K562 (cell line): Measurements from ENCODE around the gene COL23A1. TPM values are rescaled to one million over a fixed set of nuclear protein-coding genes. Genes with fewer than 3 reads are reported as not detected.
A peak's percentile ranks its signal among the peaks of the same experiment; 100 is the strongest.

Source experiments
- ATAC-seq: fragments of 200-7000 bp; cut with Tn5 transposase; 3 replicates; pipeline ENCODE4 v1.9.1; 2020; ENCODE audit warnings: moderate library complexity
- BruUV-seq: library from RNA; stranded (reverse); fragments of 400-500 nt; replicated peaks from 2 replicates; lab custom pipeline; 2021; lab: Mats Ljungman, UMichigan
- CTCF ChIA-PET: fragments of 300-600 bp; formaldehyde crosslinking; extraction: SDS; loops from one replicate; lab custom pipeline; 2021; ENCODE audit warnings: low intra/inter-chr PET ratio; lab: Yijun Ruan, JAX
- POLR2A ChIA-PET: fragments of 300-600, 350-650 bp; sonication (Branson Sonifier 250); formaldehyde crosslinking; extraction: SDS; loops from one replicate; lab custom pipeline; 2021; ENCODE audit warnings: antibody characterized with exemption, inconsistent platforms; lab: Yijun Ruan, JAX
- DNase-seq, 4 experiments: peaks; one replicate each; pipeline versions ENCODE4 v3.0.0 to v3.0.0-alpha.2; 2011 to 2018; ENCODE audit warnings: low spot score in 3 of 4, mixed read lengths in 3 of 4; ENCODE audit errors: extremely low read depth in 1 of 4
- FAIRE-seq: peaks from 2 replicates; lab custom pipeline; 2011; peaks lifted over from hg19 to GRCh38; lab: Jason Lieb, UNC
- H2AFZ ChIP-seq: 2 replicates; pipeline ENCODE4 v1.6.0; 2011; ENCODE audit warnings: low read depth, low read length, control low read depth, inconsistent platforms
- H3K27ac ChIP-seq: fragments of 200-600 bp; 3 replicates; pipeline ENCODE4 v1.8.0; 2011; ENCODE audit warnings: low read depth, mild to moderate bottlenecking, control low read depth, inconsistent platforms, low read length, moderate library complexity, mixed read lengths; ENCODE audit errors: extremely low read depth
- H3K27me3 ChIP-seq, 2 experiments: fragments of 300-600 bp in 1 of 2; 2 replicates in 1 of 2; 3 replicates in 1 of 2; pipeline versions ENCODE4 v1.6.0 to v1.8.0; 2011; ENCODE audit warnings: inconsistent platforms in 2 of 2, low read length in 2 of 2, mild to moderate bottlenecking in 1 of 2, mixed read lengths in 1 of 2, moderate library complexity in 1 of 2; ENCODE audit not compliant: control insufficient read depth in 2 of 2, insufficient read depth in 2 of 2
- H3K36me3 ChIP-seq: fragments of 300-600 bp; 3 replicates; pipeline ENCODE4 v1.8.0; 2011; ENCODE audit warnings: mild to moderate bottlenecking, low read length, inconsistent platforms; ENCODE audit not compliant: control insufficient read depth, insufficient read depth
- H3K4me1 ChIP-seq, 2 experiments: fragments of 200-600 bp in 1 of 2; replicated peaks in 1 of 2; 2 replicates in 1 of 2; 3 replicates in 1 of 2; pipeline versions ENCODE4 v1.5.1 to v1.8.0; 2011; ENCODE audit warnings: inconsistent platforms in 2 of 2, low read length in 2 of 2, mild to moderate bottlenecking in 1 of 2, mixed read lengths in 1 of 2, moderate library complexity in 1 of 2; ENCODE audit not compliant: control insufficient read depth in 2 of 2, insufficient read depth in 2 of 2
- H3K4me2 ChIP-seq: 2 replicates; pipeline ENCODE4 v1.6.1; 2011; ENCODE audit warnings: low read length, control low read depth, inconsistent platforms, mixed read lengths; ENCODE audit not compliant: insufficient read depth
- H3K4me3 ChIP-seq: fragments of 200-600 bp; sonication (generic), shearing (Covaris generic); 2 replicates; pipeline ENCODE4 v1.5.1; 2016; ENCODE audit warnings: control low read depth, inconsistent platforms
- H3K79me2 ChIP-seq: fragments of 200-600 bp; 3 replicates; pipeline ENCODE4 v1.8.0; 2011; ENCODE audit warnings: low read length, inconsistent platforms; ENCODE audit not compliant: control insufficient read depth, insufficient read depth
- H3K9ac ChIP-seq, 2 experiments: 2 replicates each; pipeline versions ENCODE4 v1.6.0 to v1.6.1; 2011; ENCODE audit warnings: low read depth in 2 of 2, low read length in 2 of 2, control low read depth in 1 of 2, inconsistent platforms in 1 of 2, mild to moderate bottlenecking in 1 of 2, mixed read lengths in 1 of 2; ENCODE audit not compliant: insufficient read depth in 1 of 2
- H3K9me1 ChIP-seq: one replicate; pipeline ENCODE4 v1.6.0; 2011; ENCODE audit warnings: inconsistent platforms, mild to moderate bottlenecking, low read length, moderate library complexity; ENCODE audit not compliant: control insufficient read depth, insufficient read depth
- H3K9me3 ChIP-seq: replicated peaks from 2 replicates; pipeline ENCODE4 v1.5.1; 2011; ENCODE audit warnings: low read depth, low read length, inconsistent platforms; ENCODE audit not compliant: control insufficient read depth, insufficient read depth
- H4K20me1 ChIP-seq: replicated peaks from 2 replicates; pipeline ENCODE4 v1.6.1; 2011; ENCODE audit warnings: low read length, inconsistent platforms, mixed read lengths; ENCODE audit not compliant: control insufficient read depth, insufficient read depth
- BMI1 ChIP-seq: fragments of 150-350 bp; IDR thresholded peaks from 2 replicates; pipeline ENCODE4 v1.6.1; 2014; ENCODE audit warnings: low read length
- ESRRA ChIP-seq: fragments of 450-650 bp; IDR thresholded peaks from 2 replicates; pipeline ENCODE4 v1.6.1; 2014; ENCODE audit warnings: low read depth, mild to moderate bottlenecking, moderate library complexity, borderline replicate concordance
- GTF2A2 ChIP-seq: IDR thresholded peaks from 2 replicates; pipeline ENCODE4 v1.6.1; 2016; ENCODE audit warnings: mild to moderate bottlenecking, missing genetic modification characterization, missing compliant biosample characterization
- HLTF ChIP-seq: fragments of 450-650 bp; IDR thresholded peaks from 2 replicates; pipeline ENCODE4 v1.6.1; 2016
- KLF16 ChIP-seq: IDR thresholded peaks from 2 replicates; pipeline ENCODE4 v1.6.1; 2016; ENCODE audit warnings: antibody characterized with exemption
- MAFF ChIP-seq: IDR thresholded peaks from 2 replicates; pipeline ENCODE4 v1.6.1; 2012; ENCODE audit warnings: low read length, improper control_type of control experiment
- NFRKB ChIP-seq: fragments of 450-650 bp; IDR thresholded peaks from 2 replicates; pipeline ENCODE4 v1.6.1; 2016; ENCODE audit warnings: low read depth
- POLR2AphosphoS2 ChIP-seq: IDR thresholded peaks from 2 replicates; pipeline ENCODE4 v1.6.1; 2012; ENCODE audit warnings: low read length, improper control_type of control experiment
- SMC3 ChIP-seq: conservative IDR thresholded peaks from 2 replicates; pipeline ENCODE4 v1.6.1; 2011; ENCODE audit warnings: low read depth, low read length, improper control_type of control experiment; ENCODE audit not compliant: insufficient read depth
- U2AF1 ChIP-seq: fragments of 200-400 bp; formaldehyde crosslinking; optimal IDR thresholded peaks from 2 replicates; pipeline ENCODE3; 2017; ENCODE audit warnings: mild to moderate bottlenecking, low read depth, low read length, moderate library complexity
- ZNF212 ChIP-seq: fragments of 450-650 bp; formaldehyde crosslinking; IDR thresholded peaks from 2 replicates; pipeline ENCODE4 v1.4.0; 2020; ENCODE audit warnings: mild to moderate bottlenecking
- ZNF224 ChIP-seq: sonication (generic); formaldehyde crosslinking; IDR thresholded peaks from 2 replicates; pipeline ENCODE4 v1.8.0; 2022; ENCODE audit warnings: mild to moderate bottlenecking, missing genetic modification reagents
- WGBS: fragments of 100-300 bp; shearing (Covaris generic); methylation state at CpG from one replicate; pipeline ENCODE4 v1.1.6; 2016; ENCODE audit warnings: low coverage, mixed read lengths; ENCODE audit not compliant: insufficient coverage; ENCODE audit errors: missing lambda C conversion rate; 5-methylcytosine and 5-hydroxymethylcytosine counted together
- in situ Hi-C: fragments of 300-500 bp; cut with MboI; formaldehyde crosslinking; loops from 4 replicates; pipeline ENCODE4 v1.15.0; 2018; ENCODE audit warnings: inconsistent platforms, mixed read lengths
- intact Hi-C: fragments of 100-400 bp; cut with micrococcal nuclease; formaldehyde crosslinking; loops from 2 replicates; pipeline ENCODE4 v1.14.2; 2022
- polyA plus RNA-seq, 8 experiments: library from polyadenylated mRNA; depleted of rRNA in 4 of 8; stranded (reverse) in 5 of 8; unstranded in 3 of 8; fragments of >200 nt; fragmentation: Nextera tagmentation in 2 of 8; fragmentation: Illumina TruSeq in 1 of 8; extraction: Ambion mirVana in 2 of 8; extraction: Trizol in 1 of 8; gene quantifications; 2 replicates each; pipeline versions ENCODE4 v1.2.1 to v1.2.3, GENCODE V29; 2011 to 2014; ENCODE audit warnings: inconsistent platforms in 1 of 8, missing spikeins in 1 of 8
- total RNA-seq, 7 experiments: library from RNA; depleted of rRNA in 6 of 7; stranded (reverse); fragments of >200 nt in 6 of 7; fragmentation: Illumina TruSeq in 2 of 7; extraction: Trizol in 2 of 7; gene quantifications; 2 replicates each; pipeline versions ENCODE4 v1.2.1 to v1.2.3, GENCODE V29; 2011 to 2021; ENCODE audit warnings: low replicate concordance in 1 of 7

Gene COL23A1
- total and polyA plus RNA-seq, 9 of the 15 experiments (the other 6 are each of a cell fraction or from before 2014, with no cell fraction given) = 0.09 TPM; not detected in 8

DNA sequence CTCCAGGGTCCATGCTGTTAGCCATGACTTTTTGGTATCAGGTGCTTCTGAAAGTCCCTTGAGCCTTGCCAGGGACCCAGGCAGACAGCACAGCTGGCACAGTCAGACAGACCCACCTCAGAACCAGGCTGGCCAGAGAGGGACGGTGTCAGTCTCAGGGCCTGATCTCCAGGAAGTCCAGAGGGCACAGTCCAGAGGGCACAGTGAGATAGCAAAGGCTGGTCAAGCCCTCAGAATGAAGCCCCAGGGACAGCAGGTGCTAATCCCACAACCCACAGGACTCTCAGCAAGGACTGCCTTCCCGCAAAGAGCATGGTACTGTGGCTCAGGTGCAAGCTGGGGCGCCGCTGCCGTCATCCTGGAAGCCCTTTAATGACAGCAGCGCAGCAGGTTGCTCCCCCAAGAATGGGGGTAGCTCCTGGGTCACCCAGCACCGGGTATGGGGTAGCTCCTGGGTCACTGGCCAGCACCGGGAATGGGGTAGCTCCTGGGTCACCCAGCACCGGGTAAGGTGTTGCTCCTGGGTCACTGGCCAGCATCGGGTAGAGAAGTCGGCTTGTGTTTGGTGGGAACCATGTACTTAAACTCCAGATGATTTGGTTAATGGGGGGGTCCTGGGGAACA, 252.0 kb downstream of the COL23A1 start:
- TF ChIP-seq ZNF212 (CRISPR knock-in tag) = no peak
- no peak for TF ChIP-seq ESRRA
- TF ChIP-seq KLF16 = no peak
- no peak for TF ChIP-seq ZNF224
- TF ChIP-seq HLTF = no peak
- TF ChIP-seq BMI1 = no peak
- TF ChIP-seq POLR2AphosphoS2 = no peak
- no peak for TF ChIP-seq NFRKB
- TF ChIP-seq SMC3 = no peak
- TF ChIP-seq GTF2A2 (tag) = no peak
- TF ChIP-seq MAFF = no peak
- TF ChIP-seq U2AF1 = no peak
- in situ Hi-C loops (no loop called here), intact Hi-C loops (no loop called here)
- WGBS = 2% methylated on average over 11 of the region's 11 CpGs
- Histone ChIP-seq H3K27me3 (peaks cover 48 to 95% of the 10 kb centered on the region in 2 experiments), H3K4me3 (no peak overlapping the region), H2AFZ (no peak overlapping the region), H3K79me2 (no peaks in the 10 kb centered on the region), H3K27ac (no peak overlapping the region), H3K9me3 (no peaks in the 10 kb centered on the region; the same call in 1 of the 2 replicates), H4K20me1 (0 out of 2 replicates have a peak, but pooled peaks cover 9% of the 10 kb centered on the region), H3K4me2 (no peak overlapping the region), H3K9ac (0 out of 4 replicates have a peak overlapping the region, but pooled peaks of 1 of the 2 experiments have one; percentile 35), H3K4me1 (peaks cover 0 to 5% of the 10 kb centered on the region in 2 experiments; a peak in 2 of 5 replicates), H3K36me3 (no peaks in the 10 kb centered on the region), H3K9me1 (no peaks in the 10 kb centered on the region)
- ChIA-PET CTCF (no interaction called here), POLR2A (interaction anchor here (1.1 kb wide), 1 partner anchor 8 kb away, joined by 3 read pairs; no protein-coding TSS in a partner anchor)
- ATAC-seq = no peak
- BruUV-seq = no TSS peak
- no peak for DNase-seq
- FAIRE-seq = no peak
